Panc1 (cell line): Measurements from ENCODE around the gene NDUFS6. TPM values are rescaled to one million over a fixed set of nuclear protein-coding genes. Genes with fewer than 3 reads are reported as not detected.

Experiments
- ATAC-seq: fragments of 200-7000 bp; cut with Tn5 transposase; 2 replicates; pipeline ENCODE4 v1.9.1; 2020; ENCODE audit warnings: mild to moderate bottlenecking, moderate library complexity
- BruUV-seq: library from RNA; stranded (reverse); fragments of 400-500 nt; replicated peaks from 2 replicates; lab custom pipeline; 2021; lab: Mats Ljungman, UMichigan
- CTCF ChIA-PET: fragments of 300-600 bp; sonication (Branson Sonifier 250); formaldehyde crosslinking; loops from one replicate; lab custom pipeline; 2022; ENCODE audit warnings: antibody characterized with exemption; lab: Charles Lee
- POLR2A ChIA-PET: fragments of 300-600 bp; sonication (Branson Sonifier 250); formaldehyde crosslinking; loops from one replicate; lab custom pipeline; 2022; ENCODE audit warnings: antibody characterized with exemption; lab: Charles Lee
- DNase-seq: peaks from one replicate; pipeline ENCODE4 v3.0.0-alpha.2; 2010; ENCODE audit warnings: low read depth, low spot score
- H3K27ac ChIP-seq: 2 replicates; pipeline ENCODE4 v1.5.1; 2011; ENCODE audit warnings: mild to moderate bottlenecking, low read length, inconsistent platforms
- H3K27me3 ChIP-seq: fragments of 200-500 bp; sonication (Bioruptor generic); 2 replicates; pipeline ENCODE4 v1.6.0; 2014; ENCODE audit warnings: low read length, inconsistent platforms; ENCODE audit not compliant: control insufficient read depth, insufficient read depth
- H3K36me3 ChIP-seq: fragments of 200-500 bp; sonication (Bioruptor generic); 2 replicates; pipeline ENCODE4 v1.5.1; 2014; ENCODE audit warnings: inconsistent platforms, mild to moderate bottlenecking, low read length, moderate library complexity; ENCODE audit not compliant: control insufficient read depth, insufficient read depth
- H3K4me1 ChIP-seq: 2 replicates; pipeline ENCODE4 v1.5.1; 2011; ENCODE audit warnings: inconsistent platforms, mild to moderate bottlenecking, low read length, moderate library complexity; ENCODE audit not compliant: control insufficient read depth, insufficient read depth
- H3K4me3 ChIP-seq, 2 experiments: 2 replicates each; pipeline ENCODE4 v1.5.1; 2011 to 2012; ENCODE audit warnings: low read depth in 2 of 2, low read length in 2 of 2, mild to moderate bottlenecking in 2 of 2, inconsistent platforms in 1 of 2, moderate library complexity in 1 of 2
- H3K9me3 ChIP-seq: fragments of 200-500 bp; sonication (Bioruptor generic); 2 replicates; pipeline ENCODE4 v1.5.1; 2014; ENCODE audit warnings: low read depth, mild to moderate bottlenecking, inconsistent platforms, low read length, moderate library complexity; ENCODE audit not compliant: control insufficient read depth, insufficient read depth
- POLR2AphosphoS5 ChIP-seq: IDR thresholded peaks from 2 replicates; pipeline ENCODE4 v1.6.1; 2012; ENCODE audit warnings: mild to moderate bottlenecking, low read depth, low read length, moderate library complexity
- SIN3A ChIP-seq: IDR thresholded peaks from 2 replicates; pipeline ENCODE4 v1.6.1; 2012; ENCODE audit warnings: low read depth, mild to moderate bottlenecking, low read length, moderate library complexity, borderline replicate concordance; ENCODE audit not compliant: insufficient read depth
- TCF7L2 ChIP-seq: IDR thresholded peaks from 2 replicates; pipeline ENCODE4 v1.6.1; 2011; ENCODE audit warnings: mild to moderate bottlenecking, low read depth, low read length, inconsistent platforms
- in situ Hi-C: cut with HindIII; loops from 2 replicates; pipeline ENCODE4 v1.10.0; 2016; ENCODE audit warnings: low sequenced_read_pairs, low pct_unique_long_range_greater_than_20kb
- intact Hi-C: fragments of 100-400 bp; cut with micrococcal nuclease; formaldehyde crosslinking; loops from one replicate; pipeline ENCODE4 v1.10.0; 2022; ENCODE audit not compliant: unreplicated experiment
- total RNA-seq: library from RNA; stranded (reverse); gene quantifications from one replicate; pipeline ENCODE4 v1.2.1, GENCODE V29; 2021; ENCODE audit not compliant: unreplicated experiment
- TF ChIP-seq, protein P1 (sequence below): fragments of 450-650 bp; IDR thresholded peaks from 2 replicates; pipeline ENCODE4 v1.5.1; 2017; ENCODE audit warnings: mild to moderate bottlenecking
- TF ChIP-seq, protein P2 (sequence below), 2 experiments: IDR thresholded peaks; 2 replicates each; pipeline ENCODE4 v1.6.1; 2011 to 2012; ENCODE audit warnings: low read depth in 2 of 2, control low read depth in 1 of 2, low read length in 1 of 2, mild to moderate bottlenecking in 1 of 2, moderate library complexity in 1 of 2; ENCODE audit not compliant: insufficient read depth in 1 of 2

The NDUFS6 gene
- total RNA-seq, 1 experiment from 2014 or later, result 70.6 TPM

DNA sequence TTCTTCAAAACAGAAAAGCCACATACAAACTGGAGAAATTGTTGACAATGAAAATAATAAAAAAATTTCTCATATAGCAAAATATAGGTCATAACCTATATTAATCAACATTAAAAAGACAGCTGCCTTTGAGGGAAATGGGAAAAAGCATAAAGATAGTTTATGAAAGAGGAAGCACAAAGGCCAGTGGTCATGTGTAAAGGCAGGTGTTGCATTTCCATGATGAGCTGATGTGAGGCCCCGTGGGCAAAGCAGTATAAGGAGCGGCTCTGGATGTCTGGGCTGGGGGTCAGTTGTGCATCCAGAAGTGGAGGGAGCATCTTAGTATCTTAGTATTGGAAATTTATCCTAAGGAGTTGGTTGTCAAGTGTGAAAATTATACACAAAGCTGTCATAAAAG lies 18.3 kb downstream of the NDUFS6 start:
- POLR2A ChIA-PET, result no interaction called here
- CTCF ChIA-PET, result no interaction called here
- Histone ChIP-seq H3K4me1 (no peaks in the 10 kb centered on the region), H3K27me3 (no peaks in the 10 kb centered on the region), H3K4me3 (no peak overlapping the region), H3K27ac (no peak overlapping the region), H3K9me3 (no peaks in the 10 kb centered on the region), H3K36me3 (peaks cover 12% of the 10 kb centered on the region)
- DNase-seq (no peak), ATAC-seq (no peak)
- intact Hi-C loops (no loop called here), in situ Hi-C loops (no loop called here)
- BruUV-seq, result no TSS peak
- TF ChIP-seq TCF7L2, result no peak
- TF ChIP-seq, protein P1, sequence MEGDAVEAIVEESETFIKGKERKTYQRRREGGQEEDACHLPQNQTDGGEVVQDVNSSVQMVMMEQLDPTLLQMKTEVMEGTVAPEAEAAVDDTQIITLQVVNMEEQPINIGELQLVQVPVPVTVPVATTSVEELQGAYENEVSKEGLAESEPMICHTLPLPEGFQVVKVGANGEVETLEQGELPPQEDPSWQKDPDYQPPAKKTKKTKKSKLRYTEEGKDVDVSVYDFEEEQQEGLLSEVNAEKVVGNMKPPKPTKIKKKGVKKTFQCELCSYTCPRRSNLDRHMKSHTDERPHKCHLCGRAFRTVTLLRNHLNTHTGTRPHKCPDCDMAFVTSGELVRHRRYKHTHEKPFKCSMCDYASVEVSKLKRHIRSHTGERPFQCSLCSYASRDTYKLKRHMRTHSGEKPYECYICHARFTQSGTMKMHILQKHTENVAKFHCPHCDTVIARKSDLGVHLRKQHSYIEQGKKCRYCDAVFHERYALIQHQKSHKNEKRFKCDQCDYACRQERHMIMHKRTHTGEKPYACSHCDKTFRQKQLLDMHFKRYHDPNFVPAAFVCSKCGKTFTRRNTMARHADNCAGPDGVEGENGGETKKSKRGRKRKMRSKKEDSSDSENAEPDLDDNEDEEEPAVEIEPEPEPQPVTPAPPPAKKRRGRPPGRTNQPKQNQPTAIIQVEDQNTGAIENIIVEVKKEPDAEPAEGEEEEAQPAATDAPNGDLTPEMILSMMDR, result no peak
- no peak for TF ChIP-seq SIN3A
- TF ChIP-seq, protein P2, sequence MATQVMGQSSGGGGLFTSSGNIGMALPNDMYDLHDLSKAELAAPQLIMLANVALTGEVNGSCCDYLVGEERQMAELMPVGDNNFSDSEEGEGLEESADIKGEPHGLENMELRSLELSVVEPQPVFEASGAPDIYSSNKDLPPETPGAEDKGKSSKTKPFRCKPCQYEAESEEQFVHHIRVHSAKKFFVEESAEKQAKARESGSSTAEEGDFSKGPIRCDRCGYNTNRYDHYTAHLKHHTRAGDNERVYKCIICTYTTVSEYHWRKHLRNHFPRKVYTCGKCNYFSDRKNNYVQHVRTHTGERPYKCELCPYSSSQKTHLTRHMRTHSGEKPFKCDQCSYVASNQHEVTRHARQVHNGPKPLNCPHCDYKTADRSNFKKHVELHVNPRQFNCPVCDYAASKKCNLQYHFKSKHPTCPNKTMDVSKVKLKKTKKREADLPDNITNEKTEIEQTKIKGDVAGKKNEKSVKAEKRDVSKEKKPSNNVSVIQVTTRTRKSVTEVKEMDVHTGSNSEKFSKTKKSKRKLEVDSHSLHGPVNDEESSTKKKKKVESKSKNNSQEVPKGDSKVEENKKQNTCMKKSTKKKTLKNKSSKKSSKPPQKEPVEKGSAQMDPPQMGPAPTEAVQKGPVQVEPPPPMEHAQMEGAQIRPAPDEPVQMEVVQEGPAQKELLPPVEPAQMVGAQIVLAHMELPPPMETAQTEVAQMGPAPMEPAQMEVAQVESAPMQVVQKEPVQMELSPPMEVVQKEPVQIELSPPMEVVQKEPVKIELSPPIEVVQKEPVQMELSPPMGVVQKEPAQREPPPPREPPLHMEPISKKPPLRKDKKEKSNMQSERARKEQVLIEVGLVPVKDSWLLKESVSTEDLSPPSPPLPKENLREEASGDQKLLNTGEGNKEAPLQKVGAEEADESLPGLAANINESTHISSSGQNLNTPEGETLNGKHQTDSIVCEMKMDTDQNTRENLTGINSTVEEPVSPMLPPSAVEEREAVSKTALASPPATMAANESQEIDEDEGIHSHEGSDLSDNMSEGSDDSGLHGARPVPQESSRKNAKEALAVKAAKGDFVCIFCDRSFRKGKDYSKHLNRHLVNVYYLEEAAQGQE (IDR thresholded peaks at IDR 0.05; ENCODE audit: insufficient read depth in 1 of 2, low read depth in 2 of 2, low read length in 1 of 2), result no peak
- TF ChIP-seq POLR2AphosphoS5, result no peak

DNA sequence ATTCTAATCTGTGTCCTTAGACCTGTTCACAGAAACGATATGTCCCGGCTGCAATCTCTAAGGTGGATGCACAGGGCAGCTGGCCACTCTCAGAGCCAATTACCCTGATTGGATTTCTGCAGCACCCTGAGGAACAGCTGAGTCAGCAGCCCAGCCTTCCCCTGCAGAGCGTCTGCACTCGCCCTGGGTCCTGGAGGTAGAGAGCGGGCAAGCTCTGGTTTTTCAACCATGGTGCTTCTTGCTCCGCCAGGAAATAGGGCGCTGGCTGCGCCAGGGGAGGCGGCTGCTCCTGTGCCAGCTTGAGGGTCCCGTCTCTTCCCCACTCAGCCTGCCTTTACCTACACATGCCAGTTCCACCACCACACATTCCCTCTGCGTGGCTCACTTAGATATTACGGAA lies 19.2 kb downstream of the NDUFS6 start:
- ChIA-PET CTCF (no interaction called here), POLR2A (no interaction called here)
- Histone ChIP-seq H3K4me1 (no peaks in the 10 kb centered on the region), H3K9me3 (no peaks in the 10 kb centered on the region), H3K36me3 (peaks cover 12% of the 10 kb centered on the region), H3K4me3 (no peak overlapping the region), H3K27ac (no peak overlapping the region), H3K27me3 (no peaks in the 10 kb centered on the region)
- TF ChIP-seq POLR2AphosphoS5 (no peak), TCF7L2 (no peak), SIN3A (no peak)
- TF ChIP-seq, protein P1, result no peak
- TF ChIP-seq, protein P2 (IDR thresholded peaks at IDR 0.05; ENCODE audit: insufficient read depth in 1 of 2, low read depth in 2 of 2, low read length in 1 of 2), result no peak
- no TSS peak for BruUV-seq
- intact Hi-C loops (no loop called here), in situ Hi-C loops (no loop called here)
- no peak for ATAC-seq
- DNase-seq, result no peak
